Testis (tissue), 3 donors: Measurements from ENCODE around the gene NR6A1. TPM values are rescaled to one million over a fixed set of nuclear protein-coding genes. Genes with fewer than 3 reads are reported as not detected.

ENCODE experiments used
- DNase-seq: peaks from one replicate; pipeline ENCODE4 v3.0.0-alpha.2; 2019
- H3K27ac ChIP-seq, 2 donors: fragments of 200-600 bp; sonication (generic); one replicate each; pipeline ENCODE4 v1.5.1; 2019
- H3K27me3 ChIP-seq: fragments of 200-600 bp; sonication (generic); one replicate; pipeline ENCODE4 v1.5.1; 2019
- H3K36me3 ChIP-seq: fragments of 200-600 bp; sonication (generic); one replicate; pipeline ENCODE4 v1.5.1; 2017; ENCODE audit warnings: low read depth; ENCODE audit errors: missing control alignments
- H3K4me1 ChIP-seq: fragments of 200-600 bp; sonication (generic); one replicate; pipeline ENCODE4 v1.5.1; 2019
- H3K4me3 ChIP-seq, 2 donors: fragments of 200-600 bp; sonication (generic); one replicate each; pipeline ENCODE4 v1.5.1; 2017 to 2019
- H3K9me3 ChIP-seq: fragments of 200-600 bp; sonication (generic); one replicate; pipeline ENCODE4 v1.5.1; 2017
- CTCF ChIP-seq, 3 experiments: fragments of 450-650 bp in 2 of 3; fragments of 200-600 bp in 1 of 3; sonication (generic) in 1 of 3; IDR thresholded peaks; one replicate each; pipeline ENCODE4 v1.5.1; 2016 to 2019; ENCODE audit warnings: antibody characterized with exemption in 3 of 3, mild to moderate bottlenecking in 2 of 3, moderate library complexity in 1 of 3
- POLR2A ChIP-seq: fragments of 450-650 bp; IDR thresholded peaks from one replicate; pipeline ENCODE4 v1.6.1; 2017; ENCODE audit warnings: antibody characterized with exemption, mild to moderate bottlenecking, moderate library complexity
- WGBS, 2 donors: methylation state at CpG; one replicate each; pipeline ENCODE4 v1.1.5; 2018; 5-methylcytosine and 5-hydroxymethylcytosine counted together
- intact Hi-C: fragments of 100-400 bp; cut with DNase I; formaldehyde crosslinking; loops from one replicate; pipeline ENCODE4 v1.15.1; 2023; ENCODE audit warnings: low total_unique reads
- polyA plus RNA-seq: library from polyadenylated mRNA; stranded (reverse); fragments of 350-450 nt; fragmentation: Illumina TruSeq; extraction: RNeasy Lipid Tissue Mini Kit (QIAGEN cat#74804); gene quantifications from one replicate; pipeline ENCODE4 v1.2.3, GENCODE V29; 2014; ENCODE audit warnings: low read depth, low replicate concordance; ENCODE audit not compliant: insufficient read depth
- total RNA-seq, 2 donors: library from RNA; depleted of rRNA; stranded (reverse); fragments of >200 nt; gene quantifications; one replicate each; pipeline ENCODE4 v1.2.3, GENCODE V29; 2016

NR6A1 gene
- total and polyA plus RNA-seq, 3 donors from 2014 or later = 54.6 to 100 (median 92.1) TPM

DNA sequence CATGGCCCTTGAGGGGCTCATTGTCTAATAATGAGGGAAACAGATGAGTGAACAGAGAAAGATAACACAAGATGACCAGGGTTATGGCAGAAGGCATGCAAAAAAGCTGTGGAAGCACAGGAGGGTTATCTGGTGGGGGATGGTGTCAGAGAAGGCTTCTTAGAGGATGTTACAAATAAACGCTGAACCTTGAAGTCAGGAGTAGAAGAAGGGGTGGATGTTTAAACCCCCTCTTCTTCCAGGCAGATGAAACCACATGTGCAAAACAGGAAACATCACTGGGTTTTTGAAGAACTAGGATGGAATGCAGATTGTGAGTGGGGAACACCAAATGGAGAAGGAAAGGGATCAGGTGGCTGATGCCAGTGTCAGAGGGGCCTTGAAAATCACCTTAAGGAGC, 222.1 kb downstream of the NR6A1 start:
- no peaks in the 10 kb centered on the region for H3K27me3 ChIP-seq
- H3K4me3 ChIP-seq = no peak overlapping the region
- H3K36me3 ChIP-seq = no peaks in the 10 kb centered on the region
- no peaks in the 10 kb centered on the region for H3K9me3 ChIP-seq
- WGBS, 2 donors = 50 to 65% methylated on average over 1 of the region's 1 CpG
- H3K27ac ChIP-seq = no peak overlapping the region
- TF ChIP-seq CTCF (IDR thresholded peaks at IDR 0.05) (no peak), POLR2A (no peak)
- intact Hi-C loops = no loop called here
- DNase-seq = no peak
- no peaks in the 10 kb centered on the region for H3K4me1 ChIP-seq

GRCh38 chr9:124544535-124544934, 226.6 kb downstream of the NR6A1 start:
- no peak for DNase-seq
- 79 to 84% methylated on average over 2 of the region's 2 CpGs for WGBS, 2 donors
- Histone ChIP-seq H3K4me1 (no peaks in the 10 kb centered on the region), H3K27me3 (no peaks in the 10 kb centered on the region), H3K9me3 (no peaks in the 10 kb centered on the region), H3K36me3 (no peaks in the 10 kb centered on the region), H3K4me3 (no peak overlapping the region), H3K27ac (no peak overlapping the region)
- TF ChIP-seq POLR2A = no peak
- TF ChIP-seq CTCF (IDR thresholded peaks at IDR 0.05) = no peak
- intact Hi-C loops = no loop called here

DNA sequence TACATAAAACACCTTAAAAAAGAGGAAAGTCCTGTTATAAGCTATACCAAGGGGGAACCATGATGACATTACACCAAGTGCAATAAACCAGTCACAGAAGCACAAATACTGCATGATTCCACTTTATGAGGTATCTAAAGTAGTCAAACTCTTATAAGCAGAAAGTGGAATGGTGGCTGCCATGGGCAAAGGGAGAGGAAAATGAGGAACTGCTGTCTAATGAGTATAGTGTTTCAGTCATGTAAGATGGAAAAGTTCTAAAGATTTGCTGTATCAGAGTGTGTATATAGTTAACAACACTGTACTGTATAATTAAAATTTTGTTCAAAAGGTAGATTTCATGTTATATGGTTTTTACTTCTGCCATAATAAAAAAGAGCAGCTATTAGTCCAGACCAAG, 229.3 kb downstream of the NR6A1 start:
- DNase-seq = no peak
- intact Hi-C loops = no loop called here
- TF ChIP-seq POLR2A (no peak), CTCF (IDR thresholded peaks at IDR 0.05) (no peak)
- Histone ChIP-seq H3K4me1 (no peaks in the 10 kb centered on the region), H3K27ac (no peak overlapping the region), H3K4me3 (no peak overlapping the region), H3K9me3 (no peaks in the 10 kb centered on the region), H3K27me3 (no peaks in the 10 kb centered on the region), H3K36me3 (no peaks in the 10 kb centered on the region)

DNA sequence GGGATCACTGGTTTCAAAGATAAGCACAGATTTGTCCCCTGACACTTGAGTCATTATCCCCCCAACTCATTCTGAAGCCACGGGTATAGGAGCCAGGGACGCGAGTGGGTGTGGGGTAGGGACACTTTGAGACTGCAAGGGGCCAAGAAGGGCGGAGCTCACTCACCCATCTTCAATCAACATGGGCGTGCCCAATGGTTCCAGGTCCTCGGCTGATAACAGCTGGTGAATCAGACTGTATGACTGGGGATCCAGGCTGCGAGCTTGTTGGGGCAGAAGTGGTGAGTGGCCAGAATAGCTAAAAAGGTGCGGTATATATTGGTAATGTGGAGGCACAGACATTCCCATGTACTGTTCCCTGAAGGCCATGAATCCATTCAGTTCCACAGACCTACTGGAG, 233.2 kb downstream of the NR6A1 start:
- H3K27ac ChIP-seq = no peak overlapping the region
- H3K36me3 ChIP-seq = no peaks in the 10 kb centered on the region
- 95 to 96% methylated on average over 7 to 8 of the region's 8 CpGs for WGBS, 2 donors
- DNase-seq = no peak
- TF ChIP-seq POLR2A (no peak), CTCF (IDR thresholded peaks at IDR 0.05) (no peak)
- H3K4me1 ChIP-seq = no peaks in the 10 kb centered on the region
- H3K4me3 ChIP-seq = no peak overlapping the region
- H3K27me3 ChIP-seq = no peaks in the 10 kb centered on the region
- intact Hi-C loops = no loop called here
- H3K9me3 ChIP-seq = no peaks in the 10 kb centered on the region

GRCh38 chr9:124535846-124536245, 235.3 kb downstream of the NR6A1 start:
- Histone ChIP-seq H3K9me3 (no peaks in the 10 kb centered on the region), H3K36me3 (no peaks in the 10 kb centered on the region), H3K4me3 (no peak overlapping the region), H3K4me1 (no peaks in the 10 kb centered on the region), H3K27me3 (no peaks in the 10 kb centered on the region), H3K27ac (no peak overlapping the region)
- no peak for DNase-seq
- intact Hi-C loops = no loop called here
- 74 to 77% methylated on average over 10 of the region's 10 CpGs for WGBS, 2 donors
- TF ChIP-seq CTCF (IDR thresholded peaks at IDR 0.05) = no peak
- no peak for TF ChIP-seq POLR2A
